ENCODE measurements around the gene PNMA6E.

DNA sequence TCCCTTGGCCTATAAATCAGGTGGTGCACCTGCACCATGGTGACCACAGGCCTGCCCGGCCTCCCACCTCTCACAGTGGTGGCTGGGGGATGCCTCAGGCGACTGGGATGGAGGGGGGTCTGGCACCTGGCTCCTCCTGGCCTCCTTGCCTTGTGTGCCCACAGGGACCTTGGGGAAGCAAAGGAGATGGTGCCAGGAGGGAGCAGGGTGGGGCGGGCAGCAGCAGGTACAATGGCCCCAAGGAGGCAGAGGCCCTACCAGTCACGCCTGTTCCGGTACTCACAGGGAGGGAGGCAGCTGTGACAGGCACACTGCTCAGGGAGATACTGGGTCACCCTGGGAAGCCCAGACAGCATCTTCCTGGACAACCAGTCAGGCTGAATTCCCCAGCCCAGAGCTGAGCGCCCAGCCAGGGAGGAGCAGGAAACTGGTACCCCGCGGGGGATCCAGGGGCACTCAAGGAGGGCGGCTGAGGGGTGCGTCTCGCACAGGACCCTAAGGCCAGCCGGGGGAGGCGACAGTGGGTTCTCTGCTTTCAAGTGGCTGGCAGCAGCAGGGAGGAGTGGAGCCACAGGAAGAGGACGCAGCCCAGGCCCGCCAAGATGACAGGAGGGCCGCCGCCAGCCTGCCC, 45.9 kb upstream of the PNMA6E start:
- TF ChIP-seq POLR2A (IDR thresholded peaks at IDR 0.05; ENCODE audit: low read depth, low read length) (no peak), POLR2AphosphoS5 (IDR thresholded peaks at IDR 0.05; ENCODE audit: low read depth, low read length) (no peak), SPI1 (IDR thresholded peaks at IDR 0.05; ENCODE audit: low read depth, low read length) (no peak)

Data from GM12891 (cell line).